GM19438 (cell line): ENCODE data around the gene REC114.

Experiments
- ATAC-seq: cut with Tn5 transposase; IDR thresholded peaks from one replicate; pipeline ENCODE4 v1.9.1; 2021; ENCODE audit warnings: low read depth; ENCODE audit not compliant: unreplicated experiment

Gene REC114

GRCh38 chr15:73601451-73602445, 158.8 kb downstream of the REC114 start:
- ATAC-seq: no peak

DNA sequence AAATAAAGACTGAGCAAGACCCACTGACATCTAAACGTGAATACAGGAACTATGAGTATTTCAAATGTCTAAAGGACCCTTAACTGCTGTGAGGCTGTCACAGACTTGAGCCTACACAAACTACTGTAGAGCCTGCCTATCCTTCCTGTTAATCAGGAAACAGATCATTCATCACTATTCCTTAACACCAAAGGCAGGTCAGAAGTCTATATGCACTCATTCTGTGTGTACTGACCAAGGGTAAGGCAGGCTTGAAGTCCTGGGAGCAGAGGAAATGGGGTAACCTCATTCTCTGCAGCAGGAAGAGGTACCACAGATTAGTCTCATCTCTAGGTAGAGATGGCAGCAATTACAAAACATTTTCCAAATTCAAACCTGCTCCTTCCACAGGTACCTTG, 159.5 kb downstream of the REC114 start:
- ATAC-seq: no peak

- no peak for ATAC-seq
These were observed 160.0 kb downstream of the REC114 start for GRCh38 chr15:73602992-73603391.

GRCh38 chr15:73604477-73604876, 161.5 kb downstream of the REC114 start:
- no peak for ATAC-seq

DNA sequence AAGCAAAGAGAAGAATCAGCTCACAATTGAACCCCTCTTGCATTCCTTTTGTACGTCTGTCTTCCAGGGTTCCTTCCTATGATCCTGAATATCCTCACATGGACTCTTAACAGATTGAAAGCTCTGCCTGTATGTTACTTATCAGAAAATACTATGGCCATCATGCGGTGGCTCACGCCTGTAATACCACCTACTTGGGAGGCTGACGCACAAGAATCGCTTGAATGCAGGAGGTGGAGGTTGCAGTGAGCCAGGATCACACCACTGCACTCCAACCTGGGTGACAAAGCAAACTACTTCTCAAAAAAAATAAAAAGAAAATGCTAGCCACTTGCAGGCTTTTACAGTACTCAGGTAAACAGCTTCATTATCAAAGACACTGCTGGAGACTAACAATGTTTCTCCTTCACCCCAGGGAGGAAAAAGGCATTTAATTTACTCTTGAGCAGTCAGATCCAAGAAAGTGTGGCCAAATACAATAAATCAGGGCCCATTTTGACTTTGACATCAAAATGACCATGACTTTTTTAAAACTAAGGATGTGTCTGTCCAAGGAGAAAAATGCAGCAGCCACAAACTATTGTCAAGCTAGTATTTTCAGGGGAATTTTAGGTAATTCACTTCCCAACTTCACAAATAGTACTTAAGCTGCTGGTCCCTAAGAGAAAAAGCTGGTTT, 162.9 kb downstream of the REC114 start:
- ATAC-seq: no peak

- no peak for ATAC-seq
These were observed 164.4 kb downstream of the REC114 start for GRCh38 chr15:73607405-73607804.

- no peak for ATAC-seq
These were observed 164.9 kb downstream of the REC114 start for GRCh38 chr15:73607843-73608242.

DNA sequence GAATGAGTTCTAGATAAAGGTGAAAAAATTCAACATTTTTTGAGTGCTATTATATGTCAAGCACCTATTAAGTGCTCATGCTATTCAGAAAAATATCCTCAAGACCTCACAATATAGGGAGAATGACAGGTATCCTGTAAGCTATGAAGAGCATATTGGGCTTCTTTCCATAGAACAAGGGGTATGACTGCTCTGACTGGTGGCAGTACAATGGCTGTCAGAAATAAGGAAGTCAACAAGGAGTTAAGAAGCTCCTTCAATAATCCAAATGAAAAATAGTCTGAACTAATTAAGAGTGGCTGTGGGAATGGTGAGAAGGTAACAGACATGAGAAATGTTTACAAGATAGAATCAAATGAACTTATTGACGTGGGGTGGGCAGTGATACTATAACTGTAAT, 165.5 kb downstream of the REC114 start:
- ATAC-seq: no peak

- ATAC-seq: no peak
These were observed 166.0 kb downstream of the REC114 start for GRCh38 chr15:73608941-73609340.
